Calu3 (cell line): ENCODE data around the gene PI4KA. TPM values are rescaled to one million over a fixed set of nuclear protein-coding genes. Genes with fewer than 3 reads are reported as not detected.

Experiments used
- BruUV-seq: library from RNA; stranded (reverse); fragments of 400-500 nt; replicated peaks from 2 replicates; lab custom pipeline; 2021; lab: Mats Ljungman, UMichigan
- CTCF ChIA-PET: fragments of 300-600 bp; sonication (Branson Sonifier 250); formaldehyde crosslinking; loops from one replicate; lab custom pipeline; 2022; ENCODE audit warnings: antibody characterized with exemption; lab: Charles Lee
- DNase-seq: peaks from one replicate; pipeline ENCODE4 v3.0.0; 2022
- H3K27ac Mint-ChIP-seq: one replicate; pipeline ENCODE4 v1.8.0; 2022; ENCODE audit warnings: mixed read lengths; ENCODE audit not compliant: unreplicated experiment
- H3K27me3 Mint-ChIP-seq: one replicate; pipeline ENCODE4 v1.8.0; 2022; ENCODE audit warnings: mixed read lengths; ENCODE audit not compliant: unreplicated experiment
- H3K36me3 Mint-ChIP-seq: one replicate; pipeline ENCODE4 v1.8.0; 2022; ENCODE audit warnings: mild to moderate bottlenecking, moderate library complexity, mixed read lengths; ENCODE audit not compliant: insufficient read depth, unreplicated experiment
- H3K4me1 Mint-ChIP-seq: one replicate; pipeline ENCODE4 v1.8.0; 2022; ENCODE audit warnings: mild to moderate bottlenecking, low read depth, mixed read lengths; ENCODE audit not compliant: unreplicated experiment
- H3K4me3 Mint-ChIP-seq: one replicate; pipeline ENCODE4 v1.8.0; 2022; ENCODE audit warnings: mild to moderate bottlenecking, low read depth, moderate library complexity, mixed read lengths; ENCODE audit not compliant: unreplicated experiment
- H3K9me3 Mint-ChIP-seq: one replicate; pipeline ENCODE4 v1.8.0; 2022; ENCODE audit warnings: low read depth, mixed read lengths; ENCODE audit not compliant: unreplicated experiment
- CTCF ChIP-seq: fragments of 200-600 bp; IDR thresholded peaks from one replicate; pipeline ENCODE4 v1.8.0; 2022; ENCODE audit warnings: antibody characterized with exemption; ENCODE audit not compliant: unreplicated experiment
- intact Hi-C: fragments of 100-400 bp; cut with micrococcal nuclease; formaldehyde crosslinking; loops from one replicate; pipeline ENCODE4 v1.10.0; 2022; ENCODE audit not compliant: unreplicated experiment
- total RNA-seq: library from RNA; stranded (reverse); gene quantifications from 2 replicates; pipeline ENCODE4 v1.2.3, GENCODE V29; 2022

Gene PI4KA
- total RNA-seq, 1 experiment from 2014 or later: 77.9 TPM

GRCh38 chr22:20729194-20729593 is 129.4 kb downstream of the PI4KA start:
- no peak for TF ChIP-seq CTCF
- peaks cover 23% of the 10 kb centered on the region for H3K36me3 Mint-ChIP-seq
- no TSS peak for BruUV-seq
- H3K4me1 Mint-ChIP-seq: no peaks in the 10 kb centered on the region
- no peak for DNase-seq
- H3K27me3 Mint-ChIP-seq: no peaks in the 10 kb centered on the region
- no peaks in the 10 kb centered on the region for H3K9me3 Mint-ChIP-seq
- no peak overlapping the region for H3K4me3 Mint-ChIP-seq
- intact Hi-C loops: no loop called here
- H3K27ac Mint-ChIP-seq: no peak overlapping the region
- CTCF ChIA-PET: no interaction called here

- CTCF ChIA-PET: no interaction called here
- no peak for TF ChIP-seq CTCF
Measured at GRCh38 chr22:20728523-20729190, 130.0 kb downstream of the PI4KA start.

GRCh38 chr22:20727118-20728015 is 131.2 kb downstream of the PI4KA start:
- no peak for DNase-seq
- TF ChIP-seq CTCF: no peak
- intact Hi-C loops: no loop called here
- no peak overlapping the region for H3K27ac Mint-ChIP-seq
- H3K4me1 Mint-ChIP-seq: no peaks in the 10 kb centered on the region
- H3K36me3 Mint-ChIP-seq: peaks cover 19% of the 10 kb centered on the region
- CTCF ChIA-PET: no interaction called here
- BruUV-seq: no TSS peak
- H3K4me3 Mint-ChIP-seq: no peak overlapping the region
- no peaks in the 10 kb centered on the region for H3K27me3 Mint-ChIP-seq
- no peaks in the 10 kb centered on the region for H3K9me3 Mint-ChIP-seq

More at GRCh38 chr22:20728523-20729190, 130.0 kb downstream of the PI4KA start:
- no peak for DNase-seq
- H3K4me3 Mint-ChIP-seq: no peak overlapping the region
- H3K27me3 Mint-ChIP-seq: no peaks in the 10 kb centered on the region
- BruUV-seq: no TSS peak
- no peaks in the 10 kb centered on the region for H3K4me1 Mint-ChIP-seq
- H3K36me3 Mint-ChIP-seq: peaks cover 20% of the 10 kb centered on the region
- no peak overlapping the region for H3K27ac Mint-ChIP-seq
- no peaks in the 10 kb centered on the region for H3K9me3 Mint-ChIP-seq
- intact Hi-C loops: no loop called here

GRCh38 chr22:20725987-20726558 is 132.5 kb downstream of the PI4KA start:
- no peaks in the 10 kb centered on the region for H3K27me3 Mint-ChIP-seq
- H3K36me3 Mint-ChIP-seq: peaks cover 19% of the 10 kb centered on the region
- no peak for DNase-seq
- CTCF ChIA-PET: no interaction called here
- no TSS peak for BruUV-seq
- no peak overlapping the region for H3K27ac Mint-ChIP-seq
- no peaks in the 10 kb centered on the region for H3K4me1 Mint-ChIP-seq
- no peaks in the 10 kb centered on the region for H3K9me3 Mint-ChIP-seq
- intact Hi-C loops: no loop called here
- no peak overlapping the region for H3K4me3 Mint-ChIP-seq
- no peak for TF ChIP-seq CTCF
